Heart right ventricle (tissue), 16 donors: ENCODE measurements around the gene AGT. TPM values are rescaled to one million over a fixed set of nuclear protein-coding genes. Genes with fewer than 3 reads are reported as not detected.
"Not testable (repeated sequence)": the region's sequence is repeated elsewhere in the genome, so short reads cannot be mapped to it uniquely, and the experiment has no call there.

Source experiments
- ATAC-seq, 8 donors: fragments of 200-7000 bp; cut with Tn5 transposase; one replicate each; pipeline ENCODE4 v1.9.1; 2020; ENCODE audit warnings: mild to moderate bottlenecking in 8 of 8, moderate library complexity in 8 of 8, moderate number of reproducible peaks in 1 of 8
- DNase-seq, 2 donors: peaks; one replicate each; pipeline ENCODE4 v3.0.0-alpha.2; 2020
- H3K27ac ChIP-seq, 10 donors: fragments of 200-600 bp; sonication (generic) in 2 of 10; one replicate each; pipeline versions ENCODE4 v1.5.0 to v1.8.0; 2020 to 2022; ENCODE audit warnings: mild to moderate bottlenecking in 3 of 10
- H3K27me3 ChIP-seq, 7 donors: fragments of 200-600 bp; one replicate each; pipeline ENCODE4 v1.8.0; 2021 to 2022; ENCODE audit warnings: mild to moderate bottlenecking in 2 of 7
- H3K36me3 ChIP-seq, 9 donors: fragments of 200-600 bp; sonication (generic) in 1 of 9; one replicate each; pipeline versions ENCODE4 v1.5.0 to v1.8.0; 2020 to 2022; ENCODE audit warnings: mild to moderate bottlenecking in 2 of 9
- H3K4me1 ChIP-seq, 9 donors: fragments of 200-600 bp; sonication (generic) in 1 of 9; one replicate each; pipeline versions ENCODE4 v1.5.0 to v1.8.0; 2020 to 2022; ENCODE audit warnings: mild to moderate bottlenecking in 4 of 9
- H3K4me3 ChIP-seq, 10 donors: fragments of 200-600 bp; sonication (generic) in 2 of 10; one replicate each; pipeline versions ENCODE4 v1.5.0 to v1.8.0; 2020 to 2022; ENCODE audit warnings: mild to moderate bottlenecking in 7 of 10, moderate library complexity in 2 of 10
- H3K9me3 ChIP-seq, 11 donors: fragments of 200-600 bp in 10 of 11; sonication (generic) in 2 of 11; one replicate each; pipeline versions ENCODE4 v1.5.0 to v1.8.0; 2013 to 2022; ENCODE audit warnings: mild to moderate bottlenecking in 2 of 11, control low read depth in 1 of 11, moderate library complexity in 1 of 11
- WGBS, 2 donors: extraction: QIAGEN DNeasy Blood & Tissue Kit; methylation state at CpG; one replicate each; pipeline ENCODE4 v1.1.7; 2013; ENCODE audit warnings: inconsistent platforms in 1 of 2; 5-methylcytosine and 5-hydroxymethylcytosine counted together
- intact Hi-C, 10 donors: fragments of 100-400 bp; cut with DNase I; formaldehyde crosslinking; loops; one replicate each; pipeline versions ENCODE4 v1.11.1 to v1.14.2; 2022
- polyA plus RNA-seq, 2 donors: library from polyadenylated mRNA; stranded (reverse); fragments of 200-250 nt; gene quantifications; one replicate each; pipeline ENCODE4 v1.2.3, GENCODE V29; 2013
- total RNA-seq, 10 donors: library from RNA; stranded (reverse); fragmentation: NEBNext Ultra II Directional in 3 of 10; extraction: Animal tissue kit (Norgen Biotek cat#: 25700) in 3 of 10; gene quantifications; one replicate each; pipeline versions ENCODE4 v1.2.1 to v1.2.4, GENCODE V29; 2021 to 2023
- TF ChIP-seq, protein P1 (sequence below), 9 donors: fragments of 200-600 bp; sonication (generic) in 2 of 9; IDR thresholded peaks; one replicate each; pipeline versions ENCODE4 v1.5.0 to v1.8.0; 2021 to 2022; ENCODE audit warnings: antibody characterized with exemption in 9 of 9, mild to moderate bottlenecking in 5 of 9, moderate library complexity in 1 of 9
- donor health status: Arrhythmogenic right ventricular cardiomyopathy.
- donor health status: ischemic (EF 13 %, LVEDD 7.1; RV severe dilation, severe dysfunction).
- donor health status: healthy with polysubstance abuse.
- donor health status: DM: no; HTN: yes; CAD: no.
- donor health status: DM: no; HTN: no; CAD: no.
- donor health status: ischemic (EF 25% LVEDD 6.9; RV normal size, moderate dysfunction).
- donor health status: ischemic (EF 25% LVEDD 5.7; RV mildly dilated, moderate dysfunction).
- donor health status: healthy.
- donor health status: DM: yes; HTN: yes; CAD: no.
- donor health status: Ischemic cardiomyopathy.
- donor health status: ischemic (EF 35%, LVEDD 5.7; RV mildly dilated, moderate dysfunction).
- donor health status: nonischemic (EF 11% LVEDD 7.7; RV severe dilation, severe dysfunction).
- donor health status: DM: yes; HTN: yes; CAD: no.
- donor health status: PGD.
- donor health status: ischemic (EF 29% LVEDD 5.4; RV normal size, mild dysfunction).
- donor health status: nonischemic (EF 23%, LVEDD 6.1; RV moderate dilation, normal function).

AGT gene
- total and polyA plus RNA-seq, 12 donors = 44.2 to 94.7 (median 63.3) TPM

DNA sequence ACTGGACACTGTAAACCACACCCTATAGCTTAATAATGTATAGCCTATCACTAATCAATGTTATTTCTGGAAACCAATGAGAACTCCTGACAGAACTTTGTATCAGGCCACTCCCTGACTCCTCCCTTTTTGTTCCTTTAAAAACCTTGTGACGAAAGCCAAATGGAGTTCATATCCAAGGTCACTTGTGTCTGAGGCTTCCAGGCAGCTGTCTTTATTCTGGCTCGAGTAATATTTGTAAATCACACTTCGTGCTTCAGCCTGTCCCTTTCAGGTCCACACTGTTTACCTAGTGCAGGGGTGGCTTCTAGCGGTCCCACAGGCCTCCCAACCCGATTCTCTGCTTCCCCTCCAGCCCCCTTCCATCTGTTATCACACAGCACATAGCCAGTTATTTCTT, 17.1 kb upstream of the AGT start:
- intact Hi-C loops = no loop called here
- TF ChIP-seq, protein P1, sequence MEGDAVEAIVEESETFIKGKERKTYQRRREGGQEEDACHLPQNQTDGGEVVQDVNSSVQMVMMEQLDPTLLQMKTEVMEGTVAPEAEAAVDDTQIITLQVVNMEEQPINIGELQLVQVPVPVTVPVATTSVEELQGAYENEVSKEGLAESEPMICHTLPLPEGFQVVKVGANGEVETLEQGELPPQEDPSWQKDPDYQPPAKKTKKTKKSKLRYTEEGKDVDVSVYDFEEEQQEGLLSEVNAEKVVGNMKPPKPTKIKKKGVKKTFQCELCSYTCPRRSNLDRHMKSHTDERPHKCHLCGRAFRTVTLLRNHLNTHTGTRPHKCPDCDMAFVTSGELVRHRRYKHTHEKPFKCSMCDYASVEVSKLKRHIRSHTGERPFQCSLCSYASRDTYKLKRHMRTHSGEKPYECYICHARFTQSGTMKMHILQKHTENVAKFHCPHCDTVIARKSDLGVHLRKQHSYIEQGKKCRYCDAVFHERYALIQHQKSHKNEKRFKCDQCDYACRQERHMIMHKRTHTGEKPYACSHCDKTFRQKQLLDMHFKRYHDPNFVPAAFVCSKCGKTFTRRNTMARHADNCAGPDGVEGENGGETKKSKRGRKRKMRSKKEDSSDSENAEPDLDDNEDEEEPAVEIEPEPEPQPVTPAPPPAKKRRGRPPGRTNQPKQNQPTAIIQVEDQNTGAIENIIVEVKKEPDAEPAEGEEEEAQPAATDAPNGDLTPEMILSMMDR (IDR thresholded peaks at IDR 0.05) = no peak
- Histone ChIP-seq H3K4me1 (peaks cover 8 to 55% (median 24%) of the 10 kb centered on the region in 9 donors), H3K36me3 (no peaks in the 10 kb centered on the region), H3K9me3 (no peaks in the 10 kb centered on the region), H3K4me3 (no peak overlapping the region), H3K27me3 (no peaks in the 10 kb centered on the region), H3K27ac (peak overlapping the region in 9 of 10 donors; percentile 15 to 82 (median 64))
- ATAC-seq (peak; percentile 63 to 82 (median 76)), DNase-seq (peak in 1 of 2 donors; percentile 44)
- WGBS, 2 donors = 16% methylated on average over 5 of the region's 5 CpGs

DNA sequence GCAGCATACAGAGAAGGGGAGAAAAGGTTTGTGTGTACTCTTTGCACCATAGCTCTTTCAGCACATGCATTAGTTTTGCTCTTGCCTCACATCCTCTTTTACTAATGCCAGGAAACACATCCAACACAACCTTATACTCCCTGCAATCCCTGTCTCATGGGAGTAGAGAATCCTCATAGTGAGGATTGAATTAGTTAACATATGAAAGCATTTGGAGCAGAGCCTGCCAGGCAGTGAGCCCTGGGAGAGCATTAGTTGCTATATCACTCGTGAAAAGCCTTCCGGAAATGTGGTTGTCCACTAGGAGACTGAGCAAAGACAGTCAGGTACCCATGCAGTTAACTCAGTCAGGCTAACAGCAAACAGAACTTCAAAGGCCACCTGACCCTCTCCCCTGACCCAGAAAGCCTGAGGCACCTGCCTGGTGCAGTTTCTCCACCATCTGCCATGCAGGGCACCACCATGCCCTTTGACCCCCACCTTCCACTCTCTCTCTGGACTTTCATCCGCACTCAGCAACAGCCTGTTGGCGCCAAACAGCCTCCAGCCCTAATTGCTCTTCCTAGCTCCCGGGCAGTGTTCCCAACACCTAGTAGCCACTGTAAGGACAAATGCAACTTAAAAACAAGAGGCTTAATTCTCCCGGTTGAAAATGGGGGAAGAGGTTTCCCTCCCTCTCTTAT, 14.9 kb upstream of the AGT start:
- Histone ChIP-seq H3K36me3 (no peaks in the 10 kb centered on the region), H3K4me1 (peaks cover 8 to 69% (median 24%) of the 10 kb centered on the region in 9 donors), H3K27ac (peak overlapping the region in 9 of 10 donors; percentile 12 to 82 (median 56)), H3K27me3 (no peaks in the 10 kb centered on the region), H3K4me3 (no peak overlapping the region), H3K9me3 (no peaks in the 10 kb centered on the region)
- TF ChIP-seq, protein P1 (IDR thresholded peaks at IDR 0.05) = no peak
- WGBS, 2 donors = 31 to 42% methylated on average over 6 of the region's 6 CpGs
- intact Hi-C loops = no loop called here
- peak in 6 of 8 donors; percentile 11 to 60 (median 38) for ATAC-seq
- peak in 1 of 2 donors; percentile 45 for DNase-seq

DNA sequence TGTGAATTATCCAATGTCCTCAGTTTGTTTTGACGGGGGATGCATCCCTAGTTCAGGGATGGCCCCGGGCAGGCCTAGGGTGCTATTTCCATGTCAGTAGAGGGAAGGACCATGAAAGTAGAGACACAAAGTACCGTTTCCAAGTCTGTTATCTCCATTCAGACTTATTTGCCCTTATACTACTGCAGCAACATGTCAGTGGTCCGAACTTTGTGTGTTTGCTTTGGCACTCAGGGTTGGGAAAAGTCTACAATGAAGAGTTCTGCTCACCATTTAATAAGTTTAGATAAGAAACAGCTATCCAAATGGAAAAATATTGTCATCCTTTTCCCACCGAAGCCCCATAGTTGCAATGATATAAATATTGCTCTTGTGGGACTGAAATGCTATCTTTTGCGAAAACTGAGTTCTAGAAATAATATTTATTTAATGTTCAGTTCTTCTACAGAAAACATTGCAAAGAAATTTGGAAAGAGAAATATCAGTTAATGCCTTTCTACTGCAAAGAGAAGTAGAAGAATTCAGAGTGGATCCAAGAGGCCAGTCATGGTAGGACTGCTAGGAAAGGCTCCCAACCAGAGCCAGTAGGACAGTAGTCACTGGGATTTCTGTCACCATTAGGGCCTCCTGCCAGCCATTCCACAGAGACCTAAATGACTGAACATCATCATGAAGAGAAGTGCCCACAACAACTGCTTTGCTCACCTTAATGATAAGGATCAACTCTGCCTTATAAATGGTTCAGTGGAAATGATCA, 11.5 kb upstream of the AGT start:
- peaks cover 8 to 62% (median 18%) of the 10 kb centered on the region in 9 donors for H3K4me1 ChIP-seq
- DNase-seq (peak in 1 of 2 donors; percentile 68), ATAC-seq (peak; percentile 53 to 87 (median 80))
- no peaks in the 10 kb centered on the region for H3K36me3 ChIP-seq
- peaks cover 0 to 8% (median 0%) of the 10 kb centered on the region in 11 donors for H3K9me3 ChIP-seq
- TF ChIP-seq, protein P1 (IDR thresholded peaks at IDR 0.05) = no peak
- no peaks in the 10 kb centered on the region for H3K27me3 ChIP-seq
- peak overlapping the region in 8 of 10 donors; percentile 35 to 82 (median 64) for H3K27ac ChIP-seq
- WGBS, 2 donors = 49 to 63% methylated on average over 6 of the region's 6 CpGs
- intact Hi-C loops = no loop called here
- H3K4me3 ChIP-seq = no peak overlapping the region

DNA sequence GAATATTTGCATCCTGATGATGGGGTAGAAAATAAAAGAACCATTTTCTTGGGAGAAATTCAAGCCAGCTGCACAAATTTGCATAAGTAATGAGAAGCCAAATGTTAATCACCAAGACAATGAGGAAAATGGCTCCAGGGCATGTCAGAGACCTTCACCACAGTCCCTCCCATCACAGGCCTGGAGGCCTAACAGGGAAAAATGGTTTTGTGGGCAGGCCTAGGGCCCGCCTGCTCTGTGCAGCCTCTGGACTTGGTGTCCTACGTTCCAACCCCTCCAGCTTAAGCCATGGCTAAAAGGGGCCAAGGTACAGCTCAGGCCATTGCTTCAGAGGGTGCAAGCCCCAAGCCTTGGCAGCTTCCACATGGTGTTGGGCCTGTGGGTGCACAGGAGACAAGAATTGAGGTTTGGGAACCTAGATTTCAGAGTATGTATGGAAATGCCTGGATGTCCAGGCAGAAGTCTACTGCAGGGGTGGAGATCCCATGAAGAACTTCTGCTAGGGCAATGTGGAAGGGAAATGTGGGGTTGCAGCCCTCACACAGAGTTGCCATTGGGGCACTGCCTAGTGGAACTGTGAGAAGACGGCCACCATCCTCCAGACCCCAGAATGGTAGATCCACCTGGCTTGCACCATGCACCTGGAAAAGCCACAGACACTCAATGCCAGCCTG, 8.1 kb upstream of the AGT start:
- H3K9me3 ChIP-seq, ATAC-seq, H3K36me3 ChIP-seq, H3K27me3 ChIP-seq, intact Hi-C loops, H3K4me3 ChIP-seq, H3K27ac ChIP-seq, DNase-seq: not testable (repeated sequence)
- 94% methylated on average over 3 of the region's 3 CpGs for WGBS, 2 donors
- peaks cover 0 to 32% (median 0%) of the 10 kb centered on the region in 9 donors for H3K4me1 ChIP-seq
